GM18505 (cell line): ENCODE results near the gene LRBA.

Source experiments
- ATAC-seq: cut with Tn5 transposase; IDR thresholded peaks from one replicate; pipeline ENCODE4 v1.9.1; 2021; ENCODE audit not compliant: unreplicated experiment
- POLR2A ChIP-seq: IDR thresholded peaks from 4 replicates; pipeline ENCODE4 v1.6.1; 2011; ENCODE audit warnings: borderline replicate concordance; ENCODE audit not compliant: insufficient read depth, insufficient read length; ENCODE audit errors: extremely low read depth

LRBA gene

GRCh38 chr4:150336676-150337412, 678.2 kb downstream of the LRBA start:
- no peak for TF ChIP-seq POLR2A
- no peak for ATAC-seq

- no peak for ATAC-seq
- no peak for TF ChIP-seq POLR2A
These were observed 682.1 kb downstream of the LRBA start for GRCh38 chr4:150332961-150333360.

GRCh38 chr4:150332086-150332485, 683.0 kb downstream of the LRBA start:
- no peak for TF ChIP-seq POLR2A
- ATAC-seq = no peak

GRCh38 chr4:150329373-150329772, 685.7 kb downstream of the LRBA start:
- TF ChIP-seq POLR2A = no peak
- ATAC-seq = no peak

GRCh38 chr4:150328496-150328895, 686.6 kb downstream of the LRBA start:
- no peak for ATAC-seq
- no peak for TF ChIP-seq POLR2A

GRCh38 chr4:150327262-150327780, 687.8 kb downstream of the LRBA start:
- no peak for ATAC-seq
- TF ChIP-seq POLR2A = no peak

GRCh38 chr4:150325872-150326271, 689.2 kb downstream of the LRBA start:
- no peak for TF ChIP-seq POLR2A
- no peak for ATAC-seq

- TF ChIP-seq POLR2A = no peak
- no peak for ATAC-seq
These were observed 691.4 kb downstream of the LRBA start for GRCh38 chr4:150323406-150324325.

GRCh38 chr4:150322646-150323045, 692.4 kb downstream of the LRBA start:
- no peak for ATAC-seq
- no peak for TF ChIP-seq POLR2A

- TF ChIP-seq POLR2A = no peak
- ATAC-seq = no peak
These were observed 694.0 kb downstream of the LRBA start for GRCh38 chr4:150321113-150321512.

GRCh38 chr4:150318971-150319370, 696.1 kb downstream of the LRBA start:
- ATAC-seq = no peak
- no peak for TF ChIP-seq POLR2A

- ATAC-seq = no peak
- TF ChIP-seq POLR2A = no peak
These were observed 696.6 kb downstream of the LRBA start for GRCh38 chr4:150318527-150318926.

- no peak for ATAC-seq
- no peak for TF ChIP-seq POLR2A
These were observed 698.5 kb downstream of the LRBA start for GRCh38 chr4:150316332-150317205.
